Measurements from ENCODE around the gene ERGIC3. TPM values are rescaled to one million over a fixed set of nuclear protein-coding genes. Genes with fewer than 3 reads are reported as not detected.
A peak's percentile ranks its signal among the peaks of the same experiment; 100 is the strongest.

ERGIC3 gene
- total and polyA plus RNA-seq, 3 experiments from 2014 or later = 114 to 137 (median 136) TPM

DNA sequence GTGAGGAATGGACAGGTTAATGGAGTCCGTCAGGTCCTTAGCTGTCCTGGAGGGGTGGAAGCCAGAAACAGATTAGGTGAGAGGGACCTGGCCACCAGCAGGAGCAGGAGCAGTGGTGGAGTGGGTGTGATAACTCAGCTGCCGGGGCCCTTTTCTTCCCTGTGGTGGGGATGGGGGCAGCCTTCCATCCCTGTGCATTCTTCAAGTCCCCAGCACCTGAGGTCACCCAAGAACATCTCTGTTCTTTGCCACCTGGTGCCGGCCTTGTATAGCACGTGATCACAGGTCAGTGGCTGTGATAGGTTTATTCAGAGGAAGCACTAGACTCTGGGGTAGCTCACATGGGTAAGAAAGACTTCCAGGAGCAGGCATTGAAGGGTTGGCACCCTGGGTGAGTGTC is 16.6 kb downstream of the ERGIC3 start:
- ChIA-PET POLR2A (no interaction called here), CTCF (no interaction called here)
- H3K4me3 Mint-ChIP-seq = no peak overlapping the region
- no peak for DNase-seq
- H3K4me1 Mint-ChIP-seq = no peaks in the 10 kb centered on the region
- H3K4me1 ChIP-seq (ENCODE audit: insufficient read depth, low read length) = no peaks in the 10 kb centered on the region
- H3K36me3 Mint-ChIP-seq = peaks cover 1 to 17% (median 3%) of the 10 kb centered on the region in 3 donors
- H3K27me3 ChIP-seq (ENCODE audit: insufficient read depth, low read length, poor library complexity, severe bottlenecking) = no peaks in the 10 kb centered on the region
- H3K27me3 Mint-ChIP-seq = peaks cover 4% of the 10 kb centered on the region in 2 donors
- peaks cover 6% of the 10 kb centered on the region for H3K36me3 ChIP-seq (ENCODE audit: insufficient read depth, low read length)
- no peaks in the 10 kb centered on the region for H3K9me3 ChIP-seq (ENCODE audit: low read length)
- no peaks in the 10 kb centered on the region for H3K9me3 Mint-ChIP-seq
- H3K27ac ChIP-seq (ENCODE audit: low read depth, low read length) = no peak overlapping the region
- no peak overlapping the region for H3K4me3 ChIP-seq (ENCODE audit: low read length)
- peak overlapping the region in 1 of 8 donors; percentile 80 for H3K27ac Mint-ChIP-seq

DNA sequence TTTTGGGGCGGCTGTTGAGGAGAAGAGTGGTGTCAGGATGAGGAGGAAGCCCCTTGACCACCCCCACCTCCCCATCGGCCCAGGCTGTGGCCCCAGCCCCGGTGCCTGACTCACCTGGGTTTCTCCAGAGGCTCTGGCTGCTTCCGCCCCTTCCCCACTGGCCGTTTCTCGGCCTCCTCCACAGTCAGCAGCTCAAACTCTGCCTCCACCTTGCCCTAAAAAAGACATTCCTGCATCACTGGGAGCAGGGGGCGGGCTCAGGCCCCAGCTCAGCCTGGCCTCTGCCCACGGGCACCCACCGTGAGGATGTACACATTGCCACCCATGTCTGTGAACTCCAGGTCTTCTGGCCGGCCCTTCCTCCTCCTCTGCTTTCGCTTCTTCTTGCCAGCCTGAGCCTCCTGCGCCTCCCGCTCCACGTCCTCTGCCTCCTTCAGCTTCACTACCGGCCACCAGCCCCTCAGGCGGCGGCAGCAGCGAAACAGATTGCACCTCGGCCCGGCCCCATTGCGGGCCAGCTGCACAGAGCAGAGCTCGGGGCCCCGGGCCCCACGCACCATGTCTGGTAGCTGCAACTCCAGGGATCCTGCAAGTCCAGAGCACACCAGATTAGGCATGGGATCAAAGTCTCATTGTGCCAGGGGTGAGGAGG is 17.3 kb downstream of the ERGIC3 start:
- Histone ChIP-seq H3K9me3 (ENCODE audit: low read length) (no peaks in the 10 kb centered on the region), H3K27ac (ENCODE audit: low read depth, low read length) (no peak overlapping the region), H3K27me3 (ENCODE audit: insufficient read depth, low read length, poor library complexity, severe bottlenecking) (no peaks in the 10 kb centered on the region), H3K4me3 (ENCODE audit: low read length) (no peak overlapping the region), H3K4me1 (ENCODE audit: insufficient read depth, low read length) (no peaks in the 10 kb centered on the region), H3K36me3 (ENCODE audit: insufficient read depth, low read length) (peaks cover 6% of the 10 kb centered on the region)
- H3K36me3 Mint-ChIP-seq = peaks cover 1 to 17% (median 3%) of the 10 kb centered on the region in 3 donors
- ChIA-PET POLR2A (no interaction called here), CTCF (no interaction called here)
- peaks cover 4 to 7% of the 10 kb centered on the region in 2 donors for H3K27me3 Mint-ChIP-seq
- peak overlapping the region in 1 of 8 donors; percentile 41 for H3K27ac Mint-ChIP-seq
- no peak for DNase-seq
- no peak overlapping the region for H3K4me3 Mint-ChIP-seq
- no peaks in the 10 kb centered on the region for H3K9me3 Mint-ChIP-seq
- no peaks in the 10 kb centered on the region for H3K4me1 Mint-ChIP-seq

DNA sequence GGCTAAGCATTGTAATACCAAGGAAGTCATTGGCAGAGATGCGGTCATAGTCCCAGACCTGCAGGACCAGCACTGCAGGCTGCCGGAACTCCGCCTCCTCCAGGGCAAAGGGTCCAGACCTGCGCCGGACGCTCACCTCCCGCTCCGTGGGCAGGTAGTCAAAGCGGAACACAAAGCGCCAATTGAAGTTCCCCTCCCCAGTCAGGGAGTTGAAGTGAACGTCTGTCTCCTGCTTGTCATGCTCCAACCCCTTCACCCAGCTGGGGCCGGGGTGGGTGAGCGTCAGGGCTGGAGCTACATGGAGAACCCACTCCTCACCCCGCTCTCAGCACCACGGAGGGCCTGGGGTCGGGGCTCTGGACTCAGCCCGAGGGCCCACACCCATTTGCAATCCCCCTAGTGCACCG is 18.2 kb downstream of the ERGIC3 start:
- Histone ChIP-seq H3K4me3 (ENCODE audit: low read length) (no peak overlapping the region), H3K27me3 (ENCODE audit: insufficient read depth, low read length, poor library complexity, severe bottlenecking) (no peaks in the 10 kb centered on the region), H3K27ac (ENCODE audit: low read depth, low read length) (no peak overlapping the region), H3K9me3 (ENCODE audit: low read length) (no peaks in the 10 kb centered on the region), H3K36me3 (ENCODE audit: insufficient read depth, low read length) (peaks cover 2% of the 10 kb centered on the region), H3K4me1 (ENCODE audit: insufficient read depth, low read length) (no peaks in the 10 kb centered on the region)
- DNase-seq = no peak
- H3K27me3 Mint-ChIP-seq = peaks cover 4 to 7% of the 10 kb centered on the region in 2 donors
- H3K36me3 Mint-ChIP-seq = peaks cover 1 to 13% (median 2%) of the 10 kb centered on the region in 3 donors
- POLR2A ChIA-PET = no interaction called here
- H3K4me3 Mint-ChIP-seq = no peak overlapping the region
- CTCF ChIA-PET = no interaction called here
- no peaks in the 10 kb centered on the region for H3K4me1 Mint-ChIP-seq
- peak overlapping the region in 1 of 8 donors; percentile 50 for H3K27ac Mint-ChIP-seq
- H3K9me3 Mint-ChIP-seq = no peaks in the 10 kb centered on the region

- H3K27me3 Mint-ChIP-seq = peaks cover 4 to 7% of the 10 kb centered on the region in 2 donors
- no peak overlapping the region for H3K27ac ChIP-seq (ENCODE audit: low read depth, low read length)
- no peak for DNase-seq
- no peaks in the 10 kb centered on the region for H3K4me1 ChIP-seq (ENCODE audit: insufficient read depth, low read length)
- H3K4me3 ChIP-seq (ENCODE audit: low read length) = no peak overlapping the region
- ChIA-PET CTCF (no interaction called here), POLR2A (no interaction called here)
- H3K27me3 ChIP-seq (ENCODE audit: insufficient read depth, low read length, poor library complexity, severe bottlenecking) = no peaks in the 10 kb centered on the region
- H3K9me3 ChIP-seq (ENCODE audit: low read length) = no peaks in the 10 kb centered on the region
- peaks cover 0 to 11% (median 1%) of the 10 kb centered on the region in 3 donors for H3K36me3 Mint-ChIP-seq
- H3K9me3 Mint-ChIP-seq = no peaks in the 10 kb centered on the region
- no peaks in the 10 kb centered on the region for H3K4me1 Mint-ChIP-seq
- no peaks in the 10 kb centered on the region for H3K36me3 ChIP-seq (ENCODE audit: insufficient read depth, low read length)
- peak overlapping the region in 1 of 8 donors; percentile 91 for H3K27ac Mint-ChIP-seq
- H3K4me3 Mint-ChIP-seq = no peak overlapping the region
These were observed 18.7 kb downstream of the ERGIC3 start for GRCh38 chr20:35560541-35560940.

DNA sequence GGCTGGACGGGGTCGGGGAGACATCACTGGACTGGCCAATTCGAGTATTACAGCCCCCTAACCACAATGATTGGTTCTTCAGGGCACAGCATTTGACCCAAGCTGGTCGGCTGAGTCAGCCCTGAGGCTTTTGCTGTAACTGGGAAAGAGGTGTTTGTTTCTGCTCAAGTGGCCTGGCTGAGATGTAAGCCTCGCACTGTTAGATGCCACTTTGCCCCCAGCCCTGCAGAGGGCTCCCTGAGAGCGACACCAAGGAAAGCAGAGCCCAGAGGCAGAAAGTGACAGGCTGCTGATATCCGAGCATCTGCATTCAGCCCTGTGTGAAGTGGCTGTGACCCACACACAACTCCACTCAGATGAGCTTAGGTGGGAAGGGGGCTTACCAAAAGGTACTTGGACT is 19.4 kb downstream of the ERGIC3 start:
- CTCF ChIA-PET = no interaction called here
- Histone ChIP-seq H3K4me3 (ENCODE audit: low read length) (no peak overlapping the region), H3K27ac (ENCODE audit: low read depth, low read length) (no peak overlapping the region), H3K9me3 (ENCODE audit: low read length) (no peaks in the 10 kb centered on the region), H3K27me3 (ENCODE audit: insufficient read depth, low read length, poor library complexity, severe bottlenecking) (no peaks in the 10 kb centered on the region), H3K4me1 (ENCODE audit: insufficient read depth, low read length) (no peaks in the 10 kb centered on the region), H3K36me3 (ENCODE audit: insufficient read depth, low read length) (no peaks in the 10 kb centered on the region)
- no peak overlapping the region for H3K4me3 Mint-ChIP-seq
- POLR2A ChIA-PET = no interaction called here
- peaks cover 0 to 11% (median 1%) of the 10 kb centered on the region in 3 donors for H3K36me3 Mint-ChIP-seq
- H3K27me3 Mint-ChIP-seq = peaks cover 4 to 7% of the 10 kb centered on the region in 2 donors
- H3K4me1 Mint-ChIP-seq = no peaks in the 10 kb centered on the region
- H3K27ac Mint-ChIP-seq = no peak overlapping the region
- no peaks in the 10 kb centered on the region for H3K9me3 Mint-ChIP-seq
- DNase-seq = no peak

- DNase-seq = no peak
- H3K4me3 ChIP-seq (ENCODE audit: low read length) = no peak overlapping the region
- no peaks in the 10 kb centered on the region for H3K36me3 ChIP-seq (ENCODE audit: insufficient read depth, low read length)
- no peaks in the 10 kb centered on the region for H3K27me3 ChIP-seq (ENCODE audit: insufficient read depth, low read length, poor library complexity, severe bottlenecking)
- peaks cover 0 to 7% (median 1%) of the 10 kb centered on the region in 3 donors for H3K36me3 Mint-ChIP-seq
- H3K9me3 Mint-ChIP-seq = no peaks in the 10 kb centered on the region
- H3K27me3 Mint-ChIP-seq = peaks cover 4 to 7% of the 10 kb centered on the region in 2 donors
- H3K4me1 Mint-ChIP-seq = no peaks in the 10 kb centered on the region
- no peak overlapping the region for H3K27ac Mint-ChIP-seq
- no peaks in the 10 kb centered on the region for H3K4me1 ChIP-seq (ENCODE audit: insufficient read depth, low read length)
- ChIA-PET POLR2A (no interaction called here), CTCF (no interaction called here)
- H3K4me3 Mint-ChIP-seq = no peak overlapping the region
- no peak overlapping the region for H3K27ac ChIP-seq (ENCODE audit: low read depth, low read length)
- no peaks in the 10 kb centered on the region for H3K9me3 ChIP-seq (ENCODE audit: low read length)
These were observed 19.8 kb downstream of the ERGIC3 start for GRCh38 chr20:35561671-35562070.

- no peak overlapping the region for H3K27ac Mint-ChIP-seq
- peaks cover 4 to 7% of the 10 kb centered on the region in 2 donors for H3K27me3 Mint-ChIP-seq
- no peak overlapping the region for H3K27ac ChIP-seq (ENCODE audit: low read depth, low read length)
- no peak for DNase-seq
- ChIA-PET CTCF (no interaction called here), POLR2A (no interaction called here)
- no peaks in the 10 kb centered on the region for H3K9me3 ChIP-seq (ENCODE audit: low read length)
- H3K4me3 ChIP-seq (ENCODE audit: low read length) = no peak overlapping the region
- no peaks in the 10 kb centered on the region for H3K4me1 Mint-ChIP-seq
- H3K4me3 Mint-ChIP-seq = no peak overlapping the region
- no peaks in the 10 kb centered on the region for H3K4me1 ChIP-seq (ENCODE audit: insufficient read depth, low read length)
- H3K9me3 Mint-ChIP-seq = no peaks in the 10 kb centered on the region
- H3K36me3 Mint-ChIP-seq = peaks cover 0 to 4% (median 1%) of the 10 kb centered on the region in 3 donors
- H3K36me3 ChIP-seq (ENCODE audit: insufficient read depth, low read length) = no peaks in the 10 kb centered on the region
- H3K27me3 ChIP-seq (ENCODE audit: insufficient read depth, low read length, poor library complexity, severe bottlenecking) = no peaks in the 10 kb centered on the region
These were observed 20.7 kb downstream of the ERGIC3 start for GRCh38 chr20:35562541-35563110.

GRCh38 chr20:35563834-35564233 is 22.0 kb downstream of the ERGIC3 start:
- Mint-ChIP-seq H3K27ac (no peak overlapping the region), H3K9me3 (no peaks in the 10 kb centered on the region), H3K27me3 (peaks cover 5 to 7% of the 10 kb centered on the region in 2 donors), H3K36me3 (no peaks in the 10 kb centered on the region), H3K4me1 (no peaks in the 10 kb centered on the region), H3K4me3 (no peak overlapping the region)
- Histone ChIP-seq H3K27me3 (ENCODE audit: insufficient read depth, low read length, poor library complexity, severe bottlenecking) (no peaks in the 10 kb centered on the region), H3K4me3 (ENCODE audit: low read length) (no peak overlapping the region), H3K9me3 (ENCODE audit: low read length) (no peaks in the 10 kb centered on the region), H3K36me3 (ENCODE audit: insufficient read depth, low read length) (no peaks in the 10 kb centered on the region), H3K27ac (ENCODE audit: low read depth, low read length) (no peak overlapping the region), H3K4me1 (ENCODE audit: insufficient read depth, low read length) (no peaks in the 10 kb centered on the region)
- CTCF ChIA-PET = no interaction called here
- POLR2A ChIA-PET = interaction anchor here (0.6 kb wide), 1 partner anchor 183 kb away, joined by 6 read pairs; no protein-coding TSS in a partner anchor
- no peak for DNase-seq

Measured in CD8-positive, alpha-beta memory T cell (primary cell).